GM12875 (cell line): ENCODE results near the gene ATG9B.

Experiments
- H3K4me3 ChIP-seq: one replicate; pipeline ENCODE4 v1.5.1; 2011; ENCODE audit warnings: low read depth, low read length, control low read depth
- TF ChIP-seq, protein P1 (sequence below): IDR thresholded peaks from 2 replicates; pipeline ENCODE4 v1.5.1; 2011; ENCODE audit warnings: low read depth, mild to moderate bottlenecking, control low read depth, inconsistent platforms, low read length, moderate library complexity, borderline replicate concordance; ENCODE audit not compliant: insufficient read depth

ATG9B gene, protein sequence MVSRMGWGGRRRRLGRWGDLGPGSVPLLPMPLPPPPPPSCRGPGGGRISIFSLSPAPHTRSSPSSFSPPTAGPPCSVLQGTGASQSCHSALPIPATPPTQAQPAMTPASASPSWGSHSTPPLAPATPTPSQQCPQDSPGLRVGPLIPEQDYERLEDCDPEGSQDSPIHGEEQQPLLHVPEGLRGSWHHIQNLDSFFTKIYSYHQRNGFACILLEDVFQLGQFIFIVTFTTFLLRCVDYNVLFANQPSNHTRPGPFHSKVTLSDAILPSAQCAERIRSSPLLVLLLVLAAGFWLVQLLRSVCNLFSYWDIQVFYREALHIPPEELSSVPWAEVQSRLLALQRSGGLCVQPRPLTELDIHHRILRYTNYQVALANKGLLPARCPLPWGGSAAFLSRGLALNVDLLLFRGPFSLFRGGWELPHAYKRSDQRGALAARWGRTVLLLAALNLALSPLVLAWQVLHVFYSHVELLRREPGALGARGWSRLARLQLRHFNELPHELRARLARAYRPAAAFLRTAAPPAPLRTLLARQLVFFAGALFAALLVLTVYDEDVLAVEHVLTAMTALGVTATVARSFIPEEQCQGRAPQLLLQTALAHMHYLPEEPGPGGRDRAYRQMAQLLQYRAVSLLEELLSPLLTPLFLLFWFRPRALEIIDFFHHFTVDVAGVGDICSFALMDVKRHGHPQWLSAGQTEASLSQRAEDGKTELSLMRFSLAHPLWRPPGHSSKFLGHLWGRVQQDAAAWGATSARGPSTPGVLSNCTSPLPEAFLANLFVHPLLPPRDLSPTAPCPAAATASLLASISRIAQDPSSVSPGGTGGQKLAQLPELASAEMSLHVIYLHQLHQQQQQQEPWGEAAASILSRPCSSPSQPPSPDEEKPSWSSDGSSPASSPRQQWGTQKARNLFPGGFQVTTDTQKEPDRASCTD

DNA sequence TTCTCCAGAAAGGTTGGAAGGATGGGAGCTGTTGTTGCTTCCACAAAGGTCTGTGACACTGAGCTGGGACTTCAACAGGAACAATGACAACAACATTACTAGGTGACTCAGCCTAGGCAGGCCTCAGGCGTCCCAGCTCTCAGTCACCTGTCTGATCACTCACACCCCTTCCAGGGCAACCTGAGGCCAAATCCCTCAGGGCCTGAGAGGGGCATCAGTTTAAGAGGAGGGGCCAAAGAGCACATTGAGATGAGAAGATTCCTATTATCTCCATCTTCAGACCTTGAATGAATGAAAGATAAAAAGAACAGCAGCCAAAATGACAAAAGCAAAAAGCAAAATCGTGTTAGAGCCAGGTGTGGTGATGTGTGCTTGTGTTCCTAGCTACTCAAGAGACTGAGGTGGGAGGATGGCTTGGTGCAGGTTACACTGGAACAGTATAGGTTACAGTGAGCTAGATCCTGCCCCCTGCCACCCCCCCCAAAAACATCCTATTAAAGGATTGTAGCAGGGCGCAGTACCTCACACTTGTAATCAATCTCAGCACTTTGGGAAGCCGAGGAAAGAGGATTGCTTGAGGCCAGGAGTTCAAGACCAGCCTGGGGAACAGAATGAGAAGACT lies at the start of gene ATG9B:
Gene ATG9B (minus strand): TSS at position 60 of the 622 bp plus-strand sequence. CDS start 71 bp downstream, outside the sequence.
- TF ChIP-seq, protein P1, sequence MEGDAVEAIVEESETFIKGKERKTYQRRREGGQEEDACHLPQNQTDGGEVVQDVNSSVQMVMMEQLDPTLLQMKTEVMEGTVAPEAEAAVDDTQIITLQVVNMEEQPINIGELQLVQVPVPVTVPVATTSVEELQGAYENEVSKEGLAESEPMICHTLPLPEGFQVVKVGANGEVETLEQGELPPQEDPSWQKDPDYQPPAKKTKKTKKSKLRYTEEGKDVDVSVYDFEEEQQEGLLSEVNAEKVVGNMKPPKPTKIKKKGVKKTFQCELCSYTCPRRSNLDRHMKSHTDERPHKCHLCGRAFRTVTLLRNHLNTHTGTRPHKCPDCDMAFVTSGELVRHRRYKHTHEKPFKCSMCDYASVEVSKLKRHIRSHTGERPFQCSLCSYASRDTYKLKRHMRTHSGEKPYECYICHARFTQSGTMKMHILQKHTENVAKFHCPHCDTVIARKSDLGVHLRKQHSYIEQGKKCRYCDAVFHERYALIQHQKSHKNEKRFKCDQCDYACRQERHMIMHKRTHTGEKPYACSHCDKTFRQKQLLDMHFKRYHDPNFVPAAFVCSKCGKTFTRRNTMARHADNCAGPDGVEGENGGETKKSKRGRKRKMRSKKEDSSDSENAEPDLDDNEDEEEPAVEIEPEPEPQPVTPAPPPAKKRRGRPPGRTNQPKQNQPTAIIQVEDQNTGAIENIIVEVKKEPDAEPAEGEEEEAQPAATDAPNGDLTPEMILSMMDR, result no peak
- H3K4me3 ChIP-seq, result no peak within 1 kb of the TSS

DNA sequence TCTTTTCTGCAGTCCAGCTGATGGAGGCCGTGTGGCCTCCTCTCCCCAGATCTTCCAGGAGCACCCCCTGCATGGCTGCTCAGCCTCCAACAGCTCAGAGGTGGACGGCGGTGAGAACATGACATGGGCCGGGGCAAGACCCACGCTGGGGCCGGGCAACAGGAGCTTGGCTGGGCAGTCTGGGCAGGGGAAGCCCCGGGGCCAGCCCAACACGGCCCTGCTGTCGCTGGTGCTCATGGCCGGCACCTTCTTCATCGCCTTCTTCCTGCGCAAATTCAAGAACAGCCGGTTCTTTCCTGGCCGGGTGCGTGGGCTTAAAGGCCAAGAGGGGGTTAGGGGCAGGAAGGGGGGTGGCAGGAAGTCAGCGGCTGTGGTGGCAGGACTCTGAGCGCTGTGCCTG lies 49.7 kb upstream of the ATG9B start:
- no peak overlapping the region for H3K4me3 ChIP-seq
- TF ChIP-seq, protein P1, result no peak

DNA sequence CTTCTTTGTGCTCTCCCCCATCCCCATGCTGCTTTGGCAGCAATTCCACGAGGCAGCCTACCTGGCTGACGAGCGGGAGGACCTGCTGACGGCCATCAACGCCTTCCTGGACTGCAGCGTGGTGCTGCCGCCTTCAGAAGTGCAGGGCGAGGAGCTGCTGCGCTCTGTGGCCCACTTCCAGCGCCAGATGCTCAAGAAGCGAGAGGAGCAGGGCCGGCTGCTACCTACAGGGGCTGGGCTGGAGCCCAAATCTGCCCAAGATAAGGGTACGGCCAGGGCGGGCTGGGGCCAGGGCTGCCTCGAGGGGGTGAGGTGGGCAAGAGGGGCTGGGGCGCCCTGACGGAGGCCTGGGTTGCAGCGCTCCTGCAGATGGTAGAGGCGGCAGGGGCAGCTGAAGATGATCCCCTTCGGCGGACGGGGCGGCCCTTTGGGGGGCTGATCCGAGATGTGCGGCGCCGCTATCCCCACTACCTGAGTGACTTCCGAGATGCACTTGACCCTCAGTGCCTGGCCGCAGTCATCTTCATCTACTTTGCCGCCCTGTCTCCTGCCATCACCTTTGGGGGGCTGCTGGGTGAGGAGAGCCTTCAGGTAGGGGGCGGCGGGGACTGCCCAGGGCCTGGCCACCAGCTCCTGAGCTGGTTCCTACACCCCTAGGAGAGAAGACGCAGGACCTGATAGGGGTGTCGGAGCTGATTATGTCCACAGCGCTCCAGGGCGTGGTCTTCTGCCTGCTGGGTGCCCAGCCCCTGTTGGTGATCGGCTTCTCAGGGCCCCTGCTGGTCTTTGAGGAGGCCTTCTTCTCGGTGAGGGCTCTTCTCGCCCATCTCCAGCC lies 47.0 kb upstream of the ATG9B start:
- TF ChIP-seq, protein P1, result no peak
- no peak overlapping the region for H3K4me3 ChIP-seq

DNA sequence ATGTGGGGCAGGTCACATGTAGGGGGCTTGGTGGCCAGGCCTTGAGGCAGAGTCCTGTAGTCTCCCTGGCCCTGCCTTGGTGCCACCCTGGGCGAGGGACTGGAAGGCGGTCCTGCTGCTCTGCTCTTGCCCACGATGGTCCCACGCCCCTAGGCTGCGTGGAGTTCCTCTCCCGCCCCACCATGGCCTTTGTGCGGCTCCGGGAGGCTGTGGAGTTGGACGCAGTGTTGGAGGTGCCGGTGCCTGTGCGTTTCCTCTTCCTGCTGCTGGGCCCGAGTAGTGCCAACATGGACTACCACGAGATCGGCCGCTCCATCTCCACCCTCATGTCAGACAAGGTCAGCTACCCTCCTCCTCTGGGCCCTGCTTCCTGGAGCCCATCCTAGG lies 46.3 kb upstream of the ATG9B start:
- no peak overlapping the region for H3K4me3 ChIP-seq
- TF ChIP-seq, protein P1, result no peak

DNA sequence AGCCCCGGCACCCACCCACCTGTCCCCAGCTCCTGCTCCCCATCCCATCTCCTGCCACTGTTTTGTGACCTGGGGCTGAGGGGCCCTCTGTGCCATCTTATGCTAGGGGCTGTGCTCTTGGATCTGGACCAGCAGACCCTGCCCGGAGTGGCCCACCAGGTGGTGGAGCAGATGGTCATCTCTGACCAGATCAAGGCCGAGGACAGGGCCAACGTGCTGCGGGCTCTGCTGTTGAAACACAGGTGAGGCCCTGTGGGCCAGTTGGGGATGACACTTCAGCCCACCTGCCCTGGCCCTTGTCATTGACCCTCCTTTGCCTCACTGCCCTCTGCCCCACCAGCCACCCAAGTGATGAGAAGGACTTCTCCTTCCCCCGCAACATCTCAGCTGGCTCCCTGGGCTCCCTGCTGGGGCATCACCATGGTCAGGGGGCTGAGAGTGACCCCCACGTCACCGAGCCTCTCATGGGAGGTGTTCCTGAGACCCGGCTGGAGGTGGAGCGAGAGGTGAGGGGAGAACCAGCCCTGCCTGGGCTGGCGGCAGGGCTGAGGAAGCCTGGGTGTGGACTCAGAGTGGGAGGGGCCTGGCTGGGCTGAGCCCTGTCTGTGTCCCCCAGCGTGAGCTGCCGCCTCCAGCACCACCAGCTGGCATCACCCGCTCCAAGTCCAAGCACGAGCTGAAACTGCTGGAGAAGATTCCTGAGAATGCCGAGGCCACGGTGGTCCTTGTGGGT lies 45.7 kb upstream of the ATG9B start:
- TF ChIP-seq, protein P1, result no peak
- H3K4me3 ChIP-seq, result no peak overlapping the region
